Inflammatory macrophage treated with lipopolysaccharide for 4 hours (primary cell): ENCODE results near the gene RNF125.
"Not testable (repeated sequence)": the region's sequence is repeated elsewhere in the genome, so short reads cannot be mapped to it uniquely, and the experiment has no call there.

Experiments
- DNase-seq: peaks from one replicate; pipeline ENCODE4 v3.0.0-alpha.2; 2020

RNF125 gene

GRCh38 chr18:32018331-32019250 lies at the start of gene RNF125:
Gene RNF125, plus strand, starts transcription at chr18:32018825. Its CDS starts 39 bp downstream, at chr18:32018864.
- DNase-seq = peak; percentile 75

GRCh38 chr18:31970617-31971016 lies 48.0 kb upstream of the RNF125 start:
- DNase-seq = no peak

GRCh38 chr18:31973929-31974546 lies 44.6 kb upstream of the RNF125 start:
- DNase-seq = no peak

GRCh38 chr18:31976242-31976641 lies 42.4 kb upstream of the RNF125 start:
- no peak for DNase-seq

GRCh38 chr18:31977270-31977872 lies 41.3 kb upstream of the RNF125 start:
- DNase-seq = peak; percentile 20

GRCh38 chr18:31978616-31979015 lies 40.0 kb upstream of the RNF125 start:
- DNase-seq = no peak

GRCh38 chr18:31979714-31980113 lies 38.9 kb upstream of the RNF125 start:
- DNase-seq = no peak

- no peak for DNase-seq
Measured at GRCh38 chr18:31980863-31981262, 37.8 kb upstream of the RNF125 start.

GRCh38 chr18:31983020-31983419 lies 35.6 kb upstream of the RNF125 start:
- DNase-seq = no peak

GRCh38 chr18:31983976-31984375 lies 34.6 kb upstream of the RNF125 start:
- DNase-seq = no peak

GRCh38 chr18:31990823-31991222 lies 27.8 kb upstream of the RNF125 start:
- DNase-seq = no peak

- DNase-seq = no peak
Measured at GRCh38 chr18:31996007-31996406, 22.6 kb upstream of the RNF125 start.

- DNase-seq = no peak
Measured at GRCh38 chr18:31998880-31999412, 19.7 kb upstream of the RNF125 start.

GRCh38 chr18:32001141-32001540 lies 17.5 kb upstream of the RNF125 start:
- not testable (repeated sequence) for DNase-seq

GRCh38 chr18:32003822-32004221 lies 14.8 kb upstream of the RNF125 start:
- not testable (repeated sequence) for DNase-seq

- DNase-seq = no peak
Measured at GRCh38 chr18:32010124-32010721, 8.4 kb upstream of the RNF125 start.

- no peak for DNase-seq
Measured at GRCh38 chr18:32011193-32011592, 7.4 kb upstream of the RNF125 start.

GRCh38 chr18:32019251-32019948 lies 775 bp downstream of the RNF125 start:
- peak; percentile 17 for DNase-seq

GRCh38 chr18:32019949-32020625 lies 1.5 kb downstream of the RNF125 start:
- DNase-seq = not testable (repeated sequence)

GRCh38 chr18:32021756-32022564 lies 3.3 kb downstream of the RNF125 start:
- DNase-seq = no peak

GRCh38 chr18:32025744-32026143 lies 7.1 kb downstream of the RNF125 start:
- no peak for DNase-seq
